Muscle of leg (tissue), 11 donors: ENCODE measurements around the gene JMJD1C. TPM values are rescaled to one million over a fixed set of nuclear protein-coding genes. Genes with fewer than 3 reads are reported as not detected.

Experiments used
- DNase-seq: peaks from one replicate; pipeline ENCODE4 v3.0.0; 2013
- H3K27ac ChIP-seq: one replicate; pipeline ENCODE4 v1.5.1; 2013; ENCODE audit warnings: mild to moderate bottlenecking, low read length, control low read depth
- H3K27me3 ChIP-seq: one replicate; pipeline ENCODE4 v1.6.1; 2013; ENCODE audit warnings: low read length; ENCODE audit not compliant: control insufficient read depth, insufficient read depth
- H3K36me3 ChIP-seq: one replicate; pipeline ENCODE4 v1.6.1; 2013; ENCODE audit warnings: low read length; ENCODE audit not compliant: control insufficient read depth, insufficient read depth
- H3K4me1 ChIP-seq: one replicate; pipeline ENCODE4 v1.6.1; 2013; ENCODE audit warnings: low read length; ENCODE audit not compliant: control insufficient read depth, insufficient read depth
- H3K4me3 ChIP-seq: one replicate; pipeline ENCODE4 v1.5.1; 2013; ENCODE audit warnings: low read length, control low read depth
- H3K9me3 ChIP-seq: replicated peaks from 2 replicates; pipeline ENCODE4 v1.6.1; 2013; ENCODE audit warnings: low read depth, low read length; ENCODE audit not compliant: control insufficient read depth
- WGBS: methylation state at CpG from one replicate; pipeline ENCODE4 v1.1.5; 2013; ENCODE audit warnings: missing lambda C conversion rate; ENCODE audit not compliant: insufficient coverage; 5-methylcytosine and 5-hydroxymethylcytosine counted together
- polyA plus RNA-seq, 8 donors: library from polyadenylated mRNA; unstranded; fragments of 120-200 nt; gene quantifications; one replicate each; pipeline versions ENCODE4 v1.2.1 to v1.2.3, GENCODE V29; 2013; ENCODE audit warnings: inconsistent platforms in 1 of 8, low replicate concordance in 1 of 8; ENCODE audit not compliant: insufficient read length in 8 of 8, insufficient read depth in 1 of 8
- total RNA-seq: library from RNA; stranded (reverse); fragments of 120-200 nt; gene quantifications from one replicate; pipeline ENCODE4 v1.2.4, GENCODE V29; 2013

Gene JMJD1C
- total and polyA plus RNA-seq, 9 donors = 55.5 to 104 (median 74.7) TPM

DNA sequence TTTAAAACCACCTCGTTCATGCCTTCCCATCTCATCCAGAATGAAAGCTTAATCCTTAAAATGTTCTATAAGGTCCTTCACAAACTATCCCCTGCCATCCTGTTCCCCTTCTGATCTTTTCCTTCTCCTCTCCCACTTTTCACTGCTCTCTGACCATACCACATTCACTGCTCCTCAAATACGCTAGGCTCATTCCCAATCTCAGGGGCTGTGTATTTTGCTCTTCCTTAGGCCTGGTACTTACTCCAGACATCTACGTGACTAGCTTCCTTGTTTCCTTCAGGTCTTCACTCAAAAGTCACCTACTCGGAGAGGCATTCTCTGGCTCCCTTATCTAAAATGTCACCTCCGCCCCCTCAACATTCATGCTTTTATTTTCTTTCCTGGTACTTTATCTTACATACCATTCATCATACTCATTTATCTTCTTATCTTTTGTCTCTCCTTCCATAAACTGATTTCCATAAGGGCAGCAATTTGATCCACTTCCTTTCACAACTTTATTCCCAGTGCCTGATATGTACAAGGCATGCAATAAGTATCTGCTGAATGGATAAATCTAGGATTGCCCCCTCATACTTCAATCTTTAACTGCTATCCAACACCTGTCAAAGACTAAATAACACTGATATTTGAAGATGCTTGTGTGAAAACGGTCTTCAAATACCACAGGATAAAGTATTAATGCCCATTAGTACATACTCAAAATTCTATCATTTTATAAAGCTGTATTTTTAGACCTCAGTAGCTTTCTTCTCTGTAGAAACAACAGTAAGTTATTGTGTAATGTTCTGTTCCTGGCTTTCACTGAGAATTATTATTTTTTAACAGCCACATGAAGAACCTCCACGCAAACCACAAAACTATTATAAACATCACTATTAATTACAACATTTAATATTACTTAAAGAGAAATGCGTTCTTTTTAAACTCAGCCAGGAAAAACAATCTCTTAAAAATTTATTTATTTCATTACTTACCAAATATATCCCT is 27.0 kb downstream of the JMJD1C start:
- no peak for DNase-seq
- H3K36me3 ChIP-seq = peaks cover 2% of the 10 kb centered on the region
- no peak overlapping the region for H3K27ac ChIP-seq
- H3K4me3 ChIP-seq = no peak overlapping the region
- WGBS = 100% methylated on average over 5 of the region's 8 CpGs
- no peaks in the 10 kb centered on the region for H3K9me3 ChIP-seq
- H3K27me3 ChIP-seq = no peaks in the 10 kb centered on the region
- H3K4me1 ChIP-seq = no peaks in the 10 kb centered on the region

GRCh38 chr10:63437116-63437949 is 28.4 kb downstream of the JMJD1C start:
- Histone ChIP-seq H3K4me1 (no peaks in the 10 kb centered on the region), H3K27ac (no peak overlapping the region), H3K36me3 (no peaks in the 10 kb centered on the region), H3K9me3 (no peaks in the 10 kb centered on the region), H3K4me3 (no peak overlapping the region), H3K27me3 (no peaks in the 10 kb centered on the region)
- 86% methylated on average over 1 of the region's 2 CpGs for WGBS
- DNase-seq = no peak

GRCh38 chr10:63436225-63436624 is 29.6 kb downstream of the JMJD1C start:
- no peak for DNase-seq
- Histone ChIP-seq H3K27ac (no peak overlapping the region), H3K27me3 (no peaks in the 10 kb centered on the region), H3K36me3 (no peaks in the 10 kb centered on the region), H3K9me3 (no peaks in the 10 kb centered on the region), H3K4me3 (no peak overlapping the region), H3K4me1 (no peaks in the 10 kb centered on the region)
- 89% methylated on average over 1 of the region's 1 CpG for WGBS

- 85% methylated on average over 10 of the region's 13 CpGs for WGBS
- H3K4me1 ChIP-seq = peaks cover 2% of the 10 kb centered on the region
- no peak for DNase-seq
- H3K27ac ChIP-seq = no peak overlapping the region
- no peaks in the 10 kb centered on the region for H3K27me3 ChIP-seq
- no peaks in the 10 kb centered on the region for H3K9me3 ChIP-seq
- H3K36me3 ChIP-seq = no peaks in the 10 kb centered on the region
- no peak overlapping the region for H3K4me3 ChIP-seq
Observed at GRCh38 chr10:63434866-63435854, 30.6 kb downstream of the JMJD1C start.

DNA sequence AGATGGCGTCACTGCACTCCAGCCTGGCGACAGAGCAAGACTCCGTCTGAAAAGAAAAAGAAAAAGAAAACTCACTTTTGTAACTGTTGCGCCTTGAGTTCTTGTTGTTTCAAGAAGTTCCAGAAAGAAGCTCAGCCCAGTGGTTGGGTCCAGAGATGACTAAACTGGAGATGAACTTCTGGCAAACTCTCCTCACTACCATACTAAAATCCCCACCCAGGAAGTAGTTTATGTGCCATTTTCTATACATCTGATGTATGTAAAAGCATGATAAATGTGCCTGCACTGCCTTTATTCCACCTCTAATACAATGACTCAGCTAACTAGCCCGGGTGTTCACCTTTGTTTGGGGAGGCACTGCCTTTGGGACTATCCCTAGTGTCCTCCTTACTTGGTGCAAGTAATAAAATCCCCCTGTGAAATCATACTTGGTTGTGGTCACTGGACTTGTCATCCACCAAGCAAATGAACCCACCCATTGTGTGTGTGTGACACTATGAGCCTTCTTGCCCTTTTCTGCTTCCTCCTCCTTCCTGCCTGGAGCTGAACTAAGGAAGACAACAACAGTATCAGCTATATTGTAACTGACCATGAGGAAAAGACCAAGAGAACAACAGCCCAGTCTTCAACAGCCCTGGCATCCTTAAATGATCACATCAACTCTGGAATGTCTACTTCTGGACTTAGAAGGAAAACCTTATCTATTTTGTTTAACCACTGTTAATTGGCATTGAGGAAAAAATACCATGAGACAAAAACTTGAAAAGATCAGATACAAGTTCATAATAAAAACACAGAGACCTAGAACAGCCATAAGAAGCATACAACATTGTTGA is 33.6 kb downstream of the JMJD1C start:
- Histone ChIP-seq H3K27me3 (no peaks in the 10 kb centered on the region), H3K9me3 (no peaks in the 10 kb centered on the region), H3K36me3 (no peaks in the 10 kb centered on the region), H3K27ac (no peak overlapping the region), H3K4me1 (peaks cover 7% of the 10 kb centered on the region), H3K4me3 (no peak overlapping the region)
- no peak for DNase-seq
- WGBS = 90% methylated on average over 4 of the region's 5 CpGs

DNA sequence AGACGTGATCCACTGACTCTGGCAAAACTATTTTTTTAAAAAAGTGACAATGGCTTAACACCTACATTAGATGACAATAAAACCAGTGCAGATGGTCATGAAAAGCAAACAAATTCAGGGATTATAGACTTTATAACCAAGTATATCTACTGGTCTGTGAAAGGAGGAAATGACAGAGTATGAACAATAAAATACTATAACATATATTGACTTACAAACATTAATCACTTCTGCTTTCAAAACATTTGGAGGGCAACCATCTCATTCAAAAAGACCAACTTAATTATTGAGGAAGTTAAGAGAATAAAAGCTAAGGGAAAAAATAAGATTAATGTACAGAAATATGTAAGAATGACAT is 34.8 kb downstream of the JMJD1C start:
- no peaks in the 10 kb centered on the region for H3K36me3 ChIP-seq
- H3K4me1 ChIP-seq = peaks cover 7% of the 10 kb centered on the region
- H3K27me3 ChIP-seq = no peaks in the 10 kb centered on the region
- no peak for DNase-seq
- H3K9me3 ChIP-seq = no peaks in the 10 kb centered on the region
- no peak overlapping the region for H3K4me3 ChIP-seq
- no CpG with 5 or more reads among the region's 1 CpG for WGBS
- H3K27ac ChIP-seq = no peak overlapping the region

DNA sequence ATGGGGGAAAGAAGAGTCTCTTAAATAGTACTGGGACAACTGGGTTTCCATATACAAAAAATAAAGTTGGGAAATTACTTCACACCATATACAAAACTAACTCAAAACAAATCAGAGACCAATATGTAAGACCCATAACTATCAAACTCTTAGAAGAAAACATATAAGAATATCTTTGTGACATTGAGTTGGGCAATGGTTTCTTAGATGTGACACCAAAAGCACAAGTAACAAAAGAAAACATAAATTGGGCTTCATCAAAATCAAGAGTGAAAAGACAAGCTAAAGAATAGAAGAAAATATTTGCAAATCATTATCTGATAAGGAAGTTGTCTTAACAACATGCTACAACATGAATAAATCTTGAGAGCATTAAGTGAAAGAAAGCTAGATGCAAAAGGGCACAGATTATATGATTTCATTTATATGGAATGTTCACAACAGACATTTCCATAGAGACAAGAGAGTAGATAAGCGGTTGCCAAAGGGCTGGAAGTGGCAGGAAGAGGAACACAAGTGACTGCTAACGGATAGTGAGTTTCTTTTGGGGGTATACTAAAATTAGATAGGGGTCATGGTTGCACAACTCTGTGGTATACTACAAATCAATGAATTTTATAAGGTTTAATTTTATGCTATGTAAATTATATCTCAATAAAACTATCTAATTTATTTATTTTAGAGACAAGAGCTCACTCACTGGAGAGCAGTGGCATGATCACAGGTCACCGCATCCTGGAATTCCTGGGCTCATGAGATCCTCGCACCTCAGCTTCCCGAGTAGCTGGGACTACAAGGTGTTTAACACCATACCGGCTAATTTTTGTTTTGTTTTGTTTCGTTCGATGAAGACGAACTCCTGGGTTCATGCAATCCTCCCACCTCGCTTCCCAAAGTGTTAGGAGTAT is 35.4 kb downstream of the JMJD1C start:
- Histone ChIP-seq H3K36me3 (no peaks in the 10 kb centered on the region), H3K4me3 (no peak overlapping the region), H3K27ac (peak overlapping the region; percentile 35), H3K9me3 (no peaks in the 10 kb centered on the region), H3K27me3 (no peaks in the 10 kb centered on the region), H3K4me1 (peaks cover 7% of the 10 kb centered on the region)
- WGBS = 96% methylated on average over 4 of the region's 10 CpGs
- DNase-seq = peak; percentile 64

DNA sequence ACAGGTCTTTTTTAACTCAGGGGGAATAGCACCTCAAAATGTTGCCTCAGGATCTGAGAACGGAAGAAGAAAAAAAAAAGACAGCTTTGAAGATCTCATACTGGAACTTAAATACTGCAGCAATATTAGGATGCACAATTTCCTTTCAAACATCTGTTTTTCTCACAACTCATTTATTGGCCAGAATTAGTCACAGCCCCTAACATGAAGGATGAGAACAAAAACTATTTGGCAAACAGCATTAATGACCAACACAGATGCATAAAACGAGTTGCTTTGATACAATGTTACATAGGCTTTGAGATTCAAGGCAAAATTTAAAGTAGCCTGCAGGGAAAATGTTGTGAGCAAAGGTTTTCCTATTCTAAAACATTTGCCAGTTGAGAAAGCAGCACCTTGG is 36.5 kb downstream of the JMJD1C start:
- Histone ChIP-seq H3K4me3 (no peak overlapping the region), H3K9me3 (no peaks in the 10 kb centered on the region), H3K4me1 (peaks cover 7% of the 10 kb centered on the region), H3K27ac (peak overlapping the region; percentile 82), H3K27me3 (no peaks in the 10 kb centered on the region), H3K36me3 (no peaks in the 10 kb centered on the region)
- no CpG with 5 or more reads among the region's 2 CpGs for whole genome bisulfite sequencing
- DNase-seq = peak; percentile 97
